ENCODE measurements around the gene ADAM30. TPM values are rescaled to one million over a fixed set of nuclear protein-coding genes. Genes with fewer than 3 reads are reported as not detected.

The ADAM30 gene
- total RNA-seq, 2 experiments from 2014 or later: not detected

DNA sequence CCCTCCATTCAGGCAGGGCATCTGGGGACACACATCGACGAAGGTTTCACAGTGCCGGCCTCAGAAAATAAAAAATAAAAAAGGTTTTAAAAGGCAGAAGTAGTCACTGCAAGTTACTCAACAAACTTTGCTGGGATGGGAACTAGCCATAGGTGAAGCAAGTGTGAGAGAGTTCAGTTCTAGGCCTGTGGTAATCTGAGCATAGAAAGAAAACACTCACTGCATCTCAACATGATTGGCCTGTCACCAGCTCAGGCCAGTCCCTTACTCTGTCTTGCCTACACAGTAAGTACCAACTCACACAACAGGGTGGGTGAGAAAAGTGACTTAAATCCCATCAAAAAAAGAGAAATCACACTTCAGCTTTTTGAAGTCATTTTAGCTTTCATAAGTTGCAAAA lies 30.2 kb upstream of the ADAM30 start:
- H3K4me2 ChIP-seq (ENCODE audit: low read length): no peak overlapping the region
- H3K36me3 ChIP-seq (ENCODE audit: insufficient read depth, low read length): peaks cover 54% of the 10 kb centered on the region
- H3K79me2 ChIP-seq (ENCODE audit: insufficient read depth, low read depth, low read length): no peaks in the 10 kb centered on the region
- no peak overlapping the region for H3K27ac ChIP-seq (ENCODE audit: low read depth, low read length, poor library complexity, severe bottlenecking)
- ChIA-PET POLR2A (interaction anchor here (0.7 to 1.0 kb wide), 3 partner anchors 12 to 59 kb away, joined by 3 read pairs; no protein-coding TSS in a partner anchor), CTCF (ENCODE audit: unreplicated experiment) (no interaction called here)
- TF ChIP-seq, protein P1, sequence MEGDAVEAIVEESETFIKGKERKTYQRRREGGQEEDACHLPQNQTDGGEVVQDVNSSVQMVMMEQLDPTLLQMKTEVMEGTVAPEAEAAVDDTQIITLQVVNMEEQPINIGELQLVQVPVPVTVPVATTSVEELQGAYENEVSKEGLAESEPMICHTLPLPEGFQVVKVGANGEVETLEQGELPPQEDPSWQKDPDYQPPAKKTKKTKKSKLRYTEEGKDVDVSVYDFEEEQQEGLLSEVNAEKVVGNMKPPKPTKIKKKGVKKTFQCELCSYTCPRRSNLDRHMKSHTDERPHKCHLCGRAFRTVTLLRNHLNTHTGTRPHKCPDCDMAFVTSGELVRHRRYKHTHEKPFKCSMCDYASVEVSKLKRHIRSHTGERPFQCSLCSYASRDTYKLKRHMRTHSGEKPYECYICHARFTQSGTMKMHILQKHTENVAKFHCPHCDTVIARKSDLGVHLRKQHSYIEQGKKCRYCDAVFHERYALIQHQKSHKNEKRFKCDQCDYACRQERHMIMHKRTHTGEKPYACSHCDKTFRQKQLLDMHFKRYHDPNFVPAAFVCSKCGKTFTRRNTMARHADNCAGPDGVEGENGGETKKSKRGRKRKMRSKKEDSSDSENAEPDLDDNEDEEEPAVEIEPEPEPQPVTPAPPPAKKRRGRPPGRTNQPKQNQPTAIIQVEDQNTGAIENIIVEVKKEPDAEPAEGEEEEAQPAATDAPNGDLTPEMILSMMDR (conservative IDR thresholded peaks at IDR 0.05; ENCODE audit: low read length): no peak
- no peak for TF ChIP-seq EZH2phosphoT487 (IDR thresholded peaks at IDR 0.05; ENCODE audit: borderline replicate concordance, low read depth, low read length)
- intact Hi-C loops (cut with micrococcal nuclease; ENCODE audit: unreplicated experiment): no loop called here
- H3K4me1 ChIP-seq (ENCODE audit: insufficient read depth, low read length, poor library complexity, severe bottlenecking): no peaks in the 10 kb centered on the region
- H3K9me2 ChIP-seq (ENCODE audit: insufficient read depth, low read length): no peaks in the 10 kb centered on the region
- no peak overlapping the region for H3K4me3 ChIP-seq (ENCODE audit: low read depth, low read length, poor library complexity, severe bottlenecking)
- no peaks in the 10 kb centered on the region for H4K20me1 ChIP-seq (ENCODE audit: insufficient read depth, low read length)
- BruUV-seq (replicated peaks): no TSS peak
- H2AFZ ChIP-seq (ENCODE audit: low read length): no peak overlapping the region
- no peaks in the 10 kb centered on the region for H3K9me3 ChIP-seq (ENCODE audit: low read length)
- no peak for DNase-seq (ENCODE audit: low spot score)

DNA sequence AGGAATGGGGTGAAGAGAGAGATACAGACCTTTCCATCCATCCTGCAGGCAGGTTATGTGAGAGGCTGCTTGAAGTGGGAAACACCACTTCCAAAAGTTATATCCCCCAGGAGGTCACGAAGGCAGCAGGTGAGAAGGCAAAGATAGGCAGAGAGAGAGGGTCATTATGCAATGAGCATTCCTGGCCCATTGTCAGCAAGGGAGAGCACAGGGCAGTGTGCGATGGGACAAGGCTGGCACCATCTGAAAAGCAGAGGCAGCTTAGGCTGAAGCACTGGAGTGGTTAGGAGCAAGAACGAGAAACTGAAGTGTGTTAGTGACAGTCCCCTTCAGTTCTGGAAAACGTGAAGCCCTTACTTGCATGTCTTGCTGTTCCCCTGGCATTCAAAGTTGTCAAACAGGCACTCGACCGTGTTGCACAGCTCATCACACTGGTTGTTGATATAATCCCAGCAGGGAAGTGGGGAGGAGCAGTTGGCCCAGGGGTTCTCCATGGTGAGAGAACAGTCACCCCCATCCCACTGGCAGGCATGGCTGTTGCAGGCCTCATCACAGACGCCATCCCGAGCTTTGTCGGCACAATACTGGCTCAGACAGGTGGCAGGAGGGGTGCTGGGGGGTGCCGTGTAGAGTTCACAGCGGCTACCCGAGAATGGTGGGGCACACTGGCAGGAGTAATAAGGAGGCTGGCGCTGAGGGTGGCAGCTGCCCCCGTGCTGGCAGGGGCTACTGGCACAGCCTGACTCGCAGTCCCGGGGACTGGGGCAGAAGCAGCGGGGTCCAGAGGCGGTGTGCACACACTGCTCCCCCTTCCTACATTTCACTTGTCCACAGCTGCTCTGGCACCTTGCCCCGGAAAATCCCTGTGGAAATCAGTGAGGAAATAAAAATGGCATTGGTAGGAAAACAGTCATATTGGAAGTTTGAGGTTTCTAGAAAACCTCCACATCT lies 28.9 kb upstream of the ADAM30 start:
- Histone ChIP-seq H3K9me2 (ENCODE audit: insufficient read depth, low read length) (no peaks in the 10 kb centered on the region), H2AFZ (ENCODE audit: low read length) (no peak overlapping the region), H3K36me3 (ENCODE audit: insufficient read depth, low read length) (peaks cover 66% of the 10 kb centered on the region), H3K9me3 (ENCODE audit: low read length) (no peaks in the 10 kb centered on the region), H3K79me2 (ENCODE audit: insufficient read depth, low read depth, low read length) (no peaks in the 10 kb centered on the region), H3K4me3 (ENCODE audit: low read depth, low read length, poor library complexity, severe bottlenecking) (no peak overlapping the region), H3K4me2 (ENCODE audit: low read length) (no peak overlapping the region), H3K27ac (ENCODE audit: low read depth, low read length, poor library complexity, severe bottlenecking) (no peak overlapping the region), H3K4me1 (ENCODE audit: insufficient read depth, low read length, poor library complexity, severe bottlenecking) (no peaks in the 10 kb centered on the region), H4K20me1 (ENCODE audit: insufficient read depth, low read length) (no peaks in the 10 kb centered on the region)
- intact Hi-C loops (cut with micrococcal nuclease; ENCODE audit: unreplicated experiment): no loop called here
- TF ChIP-seq, protein P1 (conservative IDR thresholded peaks at IDR 0.05; ENCODE audit: low read length): no peak
- no peak for TF ChIP-seq EZH2phosphoT487 (IDR thresholded peaks at IDR 0.05; ENCODE audit: borderline replicate concordance, low read depth, low read length)
- no TSS peak for BruUV-seq (replicated peaks)
- POLR2A ChIA-PET: no interaction called here
- CTCF ChIA-PET (ENCODE audit: unreplicated experiment): no interaction called here
- no peak for DNase-seq (ENCODE audit: low spot score)
